HG03469 (cell line): ENCODE measurements around the gene ANKFN1.

ENCODE experiments used
- ATAC-seq: cut with Tn5 transposase; IDR thresholded peaks from one replicate; pipeline ENCODE4 v1.9.1; 2021; ENCODE audit warnings: mild to moderate bottlenecking, moderate library complexity, moderate number of reproducible peaks; ENCODE audit not compliant: unreplicated experiment

The ANKFN1 gene

GRCh38 chr17:56481659-56482058 lies 328.4 kb downstream of the ANKFN1 start:
- ATAC-seq = no peak

- no peak for ATAC-seq
Measured at GRCh38 chr17:56482229-56482628, 329.0 kb downstream of the ANKFN1 start.

- ATAC-seq = no peak
Measured at GRCh38 chr17:56486732-56487131, 333.5 kb downstream of the ANKFN1 start.

- no peak for ATAC-seq
Measured at GRCh38 chr17:56488800-56489199, 335.5 kb downstream of the ANKFN1 start.

GRCh38 chr17:56489980-56490379 lies 336.7 kb downstream of the ANKFN1 start:
- no peak for ATAC-seq

- ATAC-seq = no peak
Measured at GRCh38 chr17:56495556-56495955, 342.3 kb downstream of the ANKFN1 start.

GRCh38 chr17:56497132-56497531 lies 343.9 kb downstream of the ANKFN1 start:
- ATAC-seq = no peak

GRCh38 chr17:56499799-56500388 lies 346.6 kb downstream of the ANKFN1 start:
- no peak for ATAC-seq

- no peak for ATAC-seq
Measured at GRCh38 chr17:56502120-56502654, 348.9 kb downstream of the ANKFN1 start.

GRCh38 chr17:56505154-56505756 lies 352.0 kb downstream of the ANKFN1 start:
- ATAC-seq = no peak

GRCh38 chr17:56506349-56506748 lies 353.1 kb downstream of the ANKFN1 start:
- ATAC-seq = no peak

- ATAC-seq = no peak
Measured at GRCh38 chr17:56510554-56511342, 357.5 kb downstream of the ANKFN1 start.

- ATAC-seq = no peak
Measured at GRCh38 chr17:56514264-56514663, 361.0 kb downstream of the ANKFN1 start.

GRCh38 chr17:56514899-56515298 lies 361.6 kb downstream of the ANKFN1 start:
- no peak for ATAC-seq

- ATAC-seq = no peak
Measured at GRCh38 chr17:56521414-56522141, 368.3 kb downstream of the ANKFN1 start.

- no peak for ATAC-seq
Measured at GRCh38 chr17:56523042-56523441, 369.8 kb downstream of the ANKFN1 start.

GRCh38 chr17:56528696-56529095 lies 375.4 kb downstream of the ANKFN1 start:
- no peak for ATAC-seq

GRCh38 chr17:56532926-56533325 lies 379.7 kb downstream of the ANKFN1 start:
- no peak for ATAC-seq

GRCh38 chr17:56536766-56537165 lies 383.5 kb downstream of the ANKFN1 start:
- ATAC-seq = no peak

GRCh38 chr17:56540836-56541235 lies 387.6 kb downstream of the ANKFN1 start:
- ATAC-seq = no peak

GRCh38 chr17:56543280-56543679 lies 390.0 kb downstream of the ANKFN1 start:
- no peak for ATAC-seq
